Activated CD4-positive, alpha-beta T cell treated with anti-CD3 and anti-CD28 coated beads, Interleukin-2, amount 50 U/mL, for 1 hour (primary cell): ENCODE results near the gene PDE3A.

ENCODE experiments used
- DNase-seq: peaks from one replicate; pipeline ENCODE4 v3.0.0-alpha.2; 2020

The PDE3A gene

GRCh38 chr12:20627001-20627588, 258.8 kb downstream of the PDE3A start:
- DNase-seq, result no peak

GRCh38 chr12:20628226-20628787, 260.0 kb downstream of the PDE3A start:
- DNase-seq, result no peak

- DNase-seq, result no peak
Measured at GRCh38 chr12:20628999-20629398, 260.7 kb downstream of the PDE3A start.

- no peak for DNase-seq
Measured at GRCh38 chr12:20629414-20630156, 261.2 kb downstream of the PDE3A start.

GRCh38 chr12:20631711-20632110, 263.4 kb downstream of the PDE3A start:
- DNase-seq, result no peak

GRCh38 chr12:20641106-20641505, 272.8 kb downstream of the PDE3A start:
- no peak for DNase-seq

- no peak for DNase-seq
Measured at GRCh38 chr12:20643822-20644221, 275.5 kb downstream of the PDE3A start.

- DNase-seq, result no peak
Measured at GRCh38 chr12:20646239-20646827, 278.0 kb downstream of the PDE3A start.

- no peak for DNase-seq
Measured at GRCh38 chr12:20653871-20654270, 285.5 kb downstream of the PDE3A start.

- DNase-seq, result no peak
Measured at GRCh38 chr12:20656600-20656999, 288.3 kb downstream of the PDE3A start.

- DNase-seq, result no peak
Measured at GRCh38 chr12:20657496-20657895, 289.2 kb downstream of the PDE3A start.

GRCh38 chr12:20681334-20681733, 313.0 kb downstream of the PDE3A start:
- DNase-seq, result no peak

GRCh38 chr12:20695232-20695631, 326.9 kb downstream of the PDE3A start, which contains the start of gene SLCO1C1:
Gene SLCO1C1, plus strand, starts transcription at chr12:20695332. Its CDS starts 4,245 bp downstream, at chr12:20699577.
- no peak for DNase-seq

GRCh38 chr12:20696181-20696905, 328.0 kb downstream of the PDE3A start:
- DNase-seq, result no peak

GRCh38 chr12:20701106-20701505, 332.8 kb downstream of the PDE3A start:
- no peak for DNase-seq

- no peak for DNase-seq
Measured at GRCh38 chr12:20704860-20705259, 336.5 kb downstream of the PDE3A start.

- no peak for DNase-seq
Measured at GRCh38 chr12:20711846-20712245, 343.5 kb downstream of the PDE3A start.

GRCh38 chr12:20716037-20716436, 347.7 kb downstream of the PDE3A start:
- no peak for DNase-seq

GRCh38 chr12:20716985-20717384, 348.6 kb downstream of the PDE3A start:
- DNase-seq, result no peak

- no peak for DNase-seq
Measured at GRCh38 chr12:20718294-20718693, 350.0 kb downstream of the PDE3A start.

GRCh38 chr12:20722142-20722541, 353.8 kb downstream of the PDE3A start:
- DNase-seq, result no peak

- no peak for DNase-seq
Measured at GRCh38 chr12:20731274-20731673, 362.9 kb downstream of the PDE3A start.
